ENCODE results near the gene KLHDC8B. TPM values are rescaled to one million over a fixed set of nuclear protein-coding genes. Genes with fewer than 3 reads are reported as not detected.

KLHDC8B gene
- total RNA-seq, 5 donors from 2014 or later (not counting 1 experiment from before 2014, with no cell fraction given), result 2.0 to 7.3 (median 4.7) TPM

GRCh38 chr3:49133226-49133951, 38.0 kb upstream of the KLHDC8B start:
- Mint-ChIP-seq H3K4me1 (peaks cover 0 to 4% (median 2%) of the 10 kb centered on the region in 3 donors), H3K36me3 (no peaks in the 10 kb centered on the region), H3K27me3 (peaks cover 8 to 40% of the 10 kb centered on the region in 2 donors), H3K27ac (peak overlapping the region in 1 of 2 donors; percentile 23), H3K4me3 (peak overlapping the region in 1 of 3 donors; percentile 44), H3K9me3 (no peaks in the 10 kb centered on the region)
- ChIA-PET CTCF (interaction anchor here in 1 of 2 donors (0.6 kb wide), 1 partner anchor 39 kb away, joined by 3 read pairs; no protein-coding TSS in a partner anchor), POLR2A (no interaction called here)
- DNase-seq (no peak), ATAC-seq (replicated peaks in 1 of 4) (no peak)
- H3K36me3 ChIP-seq (ENCODE audit: control insufficient read depth in 2 of 2, extremely low read depth in 1 of 2, insufficient read depth in 1 of 2, low read length in 1 of 2), result no peaks in the 10 kb centered on the region
- peaks cover 0 to 57% of the 10 kb centered on the region in 2 experiments for H3K27me3 ChIP-seq (replicated peaks in 1 of 2; ENCODE audit: control insufficient read depth in 2 of 2, extremely low read depth in 1 of 2, insufficient read depth in 2 of 2, low read length in 1 of 2)
- H3K9me3 ChIP-seq, result no peaks in the 10 kb centered on the region
- H3K4me1 ChIP-seq (ENCODE audit: control insufficient read depth in 1 of 2, extremely low read depth in 1 of 2, insufficient read depth in 2 of 2, low read length in 2 of 2), result peaks cover 0 to 6% of the 10 kb centered on the region in 2 experiments
- 17% methylated on average over 23 of the region's 30 CpGs for WGBS (ENCODE audit: insufficient coverage)
- no peak overlapping the region for H3K4me3 ChIP-seq (ENCODE audit: control insufficient read depth in 1 of 2, extremely low read depth in 1 of 2, low read length in 1 of 2)
- H3K27ac ChIP-seq (ENCODE audit: low read length), result no peak overlapping the region

GRCh38 chr3:49134471-49135265, 36.7 kb upstream of the KLHDC8B start:
- H3K36me3 Mint-ChIP-seq, result no peaks in the 10 kb centered on the region
- CTCF ChIA-PET, result no interaction called here
- H3K4me1 Mint-ChIP-seq, result peaks cover 0 to 4% (median 2%) of the 10 kb centered on the region in 3 donors
- no peak overlapping the region for H3K4me3 ChIP-seq (ENCODE audit: control insufficient read depth in 1 of 2, extremely low read depth in 1 of 2, low read length in 1 of 2)
- H3K27me3 Mint-ChIP-seq, result peaks cover 8 to 40% of the 10 kb centered on the region in 2 donors
- peaks cover 0 to 6% of the 10 kb centered on the region in 2 experiments for H3K4me1 ChIP-seq (ENCODE audit: control insufficient read depth in 1 of 2, extremely low read depth in 1 of 2, insufficient read depth in 2 of 2, low read length in 2 of 2)
- H3K9me3 ChIP-seq, result no peaks in the 10 kb centered on the region
- no peak for ATAC-seq (replicated peaks in 1 of 4)
- H3K27me3 ChIP-seq (replicated peaks in 1 of 2; ENCODE audit: control insufficient read depth in 2 of 2, extremely low read depth in 1 of 2, insufficient read depth in 2 of 2, low read length in 1 of 2), result peaks cover 0 to 60% of the 10 kb centered on the region in 2 experiments
- no peak overlapping the region for H3K4me3 Mint-ChIP-seq
- no peaks in the 10 kb centered on the region for H3K36me3 ChIP-seq (ENCODE audit: control insufficient read depth in 2 of 2, extremely low read depth in 1 of 2, insufficient read depth in 1 of 2, low read length in 1 of 2)
- no peak for DNase-seq
- H3K9me3 Mint-ChIP-seq, result no peaks in the 10 kb centered on the region
- H3K27ac ChIP-seq (ENCODE audit: low read length), result no peak overlapping the region
- WGBS (ENCODE audit: insufficient coverage), result 65% methylated on average over 3 of the region's 3 CpGs
- POLR2A ChIA-PET, result no interaction called here
- H3K27ac Mint-ChIP-seq, result no peak overlapping the region

- no peak for ATAC-seq (replicated peaks in 1 of 4)
- CTCF ChIA-PET, result no interaction called here
- WGBS (ENCODE audit: insufficient coverage), result 64% methylated on average over 4 of the region's 4 CpGs
These were observed 35.9 kb upstream of the KLHDC8B start for GRCh38 chr3:49135499-49135898.

GRCh38 chr3:49140080-49140479, 31.3 kb upstream of the KLHDC8B start:
- H3K4me3 ChIP-seq (ENCODE audit: control insufficient read depth in 1 of 2, extremely low read depth in 1 of 2, low read length in 1 of 2), result no peak overlapping the region

More at GRCh38 chr3:49135499-49135898, 35.9 kb upstream of the KLHDC8B start:
- H3K27me3 ChIP-seq (replicated peaks in 1 of 2; ENCODE audit: control insufficient read depth in 2 of 2, extremely low read depth in 1 of 2, insufficient read depth in 2 of 2, low read length in 1 of 2), result peaks cover 0 to 60% of the 10 kb centered on the region in 2 experiments
- DNase-seq, result no peak
- Mint-ChIP-seq H3K9me3 (no peaks in the 10 kb centered on the region), H3K4me3 (no peak overlapping the region), H3K36me3 (no peaks in the 10 kb centered on the region), H3K27ac (no peak overlapping the region), H3K4me1 (peaks cover 0 to 4% (median 2%) of the 10 kb centered on the region in 3 donors), H3K27me3 (peaks cover 14 to 46% of the 10 kb centered on the region in 2 donors)
- no peak overlapping the region for H3K4me3 ChIP-seq (ENCODE audit: control insufficient read depth in 1 of 2, extremely low read depth in 1 of 2, low read length in 1 of 2)
- H3K27ac ChIP-seq (ENCODE audit: low read length), result no peak overlapping the region
- H3K4me1 ChIP-seq (ENCODE audit: control insufficient read depth in 1 of 2, extremely low read depth in 1 of 2, insufficient read depth in 2 of 2, low read length in 2 of 2), result peaks cover 0 to 6% of the 10 kb centered on the region in 2 experiments
- no peaks in the 10 kb centered on the region for H3K9me3 ChIP-seq
- H3K36me3 ChIP-seq (ENCODE audit: control insufficient read depth in 2 of 2, extremely low read depth in 1 of 2, insufficient read depth in 1 of 2, low read length in 1 of 2), result no peaks in the 10 kb centered on the region
- POLR2A ChIA-PET, result no interaction called here

GRCh38 chr3:49148159-49148558, 23.2 kb upstream of the KLHDC8B start:
- no peak overlapping the region for H3K4me3 Mint-ChIP-seq
- H3K36me3 ChIP-seq (ENCODE audit: control insufficient read depth in 2 of 2, extremely low read depth in 1 of 2, insufficient read depth in 1 of 2, low read length in 1 of 2), result no peaks in the 10 kb centered on the region
- no peak for ATAC-seq (replicated peaks in 1 of 4)
- no peak for DNase-seq
- H3K4me3 ChIP-seq (ENCODE audit: control insufficient read depth in 1 of 2, extremely low read depth in 1 of 2, low read length in 1 of 2), result no peak overlapping the region
- no peaks in the 10 kb centered on the region for H3K9me3 Mint-ChIP-seq
- no peaks in the 10 kb centered on the region for H3K36me3 Mint-ChIP-seq
- H3K27ac ChIP-seq (ENCODE audit: low read length), result no peak overlapping the region
- WGBS (ENCODE audit: insufficient coverage), result 100% methylated on average over 1 of the region's 5 CpGs
- CTCF ChIA-PET, result interaction anchor here in 1 of 2 donors (0.6 kb wide), 1 partner anchor 10 kb away, joined by 3 read pairs; no protein-coding TSS in a partner anchor
- H3K4me1 Mint-ChIP-seq, result no peaks in the 10 kb centered on the region
- POLR2A ChIA-PET, result interaction anchor here in 1 of 2 donors (0.7 kb wide), 1 partner anchor 625 kb away, joined by 3 read pairs; no protein-coding TSS in a partner anchor
- no peaks in the 10 kb centered on the region for H3K27me3 Mint-ChIP-seq
- no peaks in the 10 kb centered on the region for H3K4me1 ChIP-seq (ENCODE audit: control insufficient read depth in 1 of 2, extremely low read depth in 1 of 2, insufficient read depth in 2 of 2, low read length in 2 of 2)
- no peak overlapping the region for H3K27ac Mint-ChIP-seq
- H3K27me3 ChIP-seq (replicated peaks in 1 of 2; ENCODE audit: control insufficient read depth in 2 of 2, extremely low read depth in 1 of 2, insufficient read depth in 2 of 2, low read length in 1 of 2), result peaks cover 0 to 3% of the 10 kb centered on the region in 2 experiments
- H3K9me3 ChIP-seq, result no peaks in the 10 kb centered on the region

More at GRCh38 chr3:49140080-49140479, 31.3 kb upstream of the KLHDC8B start:
- Histone ChIP-seq H3K4me1 (ENCODE audit: control insufficient read depth in 1 of 2, extremely low read depth in 1 of 2, insufficient read depth in 2 of 2, low read length in 2 of 2) (no peaks in the 10 kb centered on the region), H3K27ac (ENCODE audit: low read length) (no peak overlapping the region), H3K36me3 (ENCODE audit: control insufficient read depth in 2 of 2, extremely low read depth in 1 of 2, insufficient read depth in 1 of 2, low read length in 1 of 2) (no peaks in the 10 kb centered on the region), H3K9me3 (no peaks in the 10 kb centered on the region), H3K27me3 (replicated peaks in 1 of 2; ENCODE audit: control insufficient read depth in 2 of 2, extremely low read depth in 1 of 2, insufficient read depth in 2 of 2, low read length in 1 of 2) (peaks cover 0 to 36% of the 10 kb centered on the region in 2 experiments)
- peaks cover 14 to 21% of the 10 kb centered on the region in 2 donors for H3K27me3 Mint-ChIP-seq
- DNase-seq, result no peak
- no CpG with 5 or more reads among the region's 3 CpGs for whole genome bisulfite sequencing (ENCODE audit: insufficient coverage)
- ChIA-PET POLR2A (no interaction called here), CTCF (no interaction called here)
- ATAC-seq (replicated peaks in 1 of 4), result no peak
- peaks cover 0 to 4% (median 0%) of the 10 kb centered on the region in 3 donors for H3K9me3 Mint-ChIP-seq
- no peaks in the 10 kb centered on the region for H3K36me3 Mint-ChIP-seq
- no peak overlapping the region for H3K27ac Mint-ChIP-seq
- H3K4me1 Mint-ChIP-seq, result no peaks in the 10 kb centered on the region
- no peak overlapping the region for H3K4me3 Mint-ChIP-seq

GRCh38 chr3:49151610-49152009, 19.8 kb upstream of the KLHDC8B start:
- WGBS (ENCODE audit: insufficient coverage), result 81% methylated on average over 2 of the region's 2 CpGs
- no peak overlapping the region for H3K27ac Mint-ChIP-seq
- no peak for ATAC-seq (replicated peaks in 1 of 4)
- POLR2A ChIA-PET, result no interaction called here
- Histone ChIP-seq H3K4me1 (ENCODE audit: control insufficient read depth in 1 of 2, extremely low read depth in 1 of 2, insufficient read depth in 2 of 2, low read length in 2 of 2) (no peaks in the 10 kb centered on the region), H3K36me3 (ENCODE audit: control insufficient read depth in 2 of 2, extremely low read depth in 1 of 2, insufficient read depth in 1 of 2, low read length in 1 of 2) (no peaks in the 10 kb centered on the region), H3K4me3 (ENCODE audit: control insufficient read depth in 1 of 2, extremely low read depth in 1 of 2, low read length in 1 of 2) (no peak overlapping the region), H3K27me3 (replicated peaks in 1 of 2; ENCODE audit: control insufficient read depth in 2 of 2, extremely low read depth in 1 of 2, insufficient read depth in 2 of 2, low read length in 1 of 2) (no peaks in the 10 kb centered on the region), H3K9me3 (no peaks in the 10 kb centered on the region), H3K27ac (ENCODE audit: low read length) (no peak overlapping the region)
- H3K27me3 Mint-ChIP-seq, result no peaks in the 10 kb centered on the region
- H3K36me3 Mint-ChIP-seq, result no peaks in the 10 kb centered on the region
- H3K4me1 Mint-ChIP-seq, result no peaks in the 10 kb centered on the region
- no peaks in the 10 kb centered on the region for H3K9me3 Mint-ChIP-seq
- no peak overlapping the region for H3K4me3 Mint-ChIP-seq
- CTCF ChIA-PET, result no interaction called here
- DNase-seq, result no peak

All from T-cell (primary cell).